Keratinocyte (primary cell): ENCODE measurements around the gene CELSR1. TPM values are rescaled to one million over a fixed set of nuclear protein-coding genes. Genes with fewer than 3 reads are reported as not detected.

Experiments used
- DNase-seq: peaks from one replicate; pipeline ENCODE4 v3.0.0-alpha.2; 2011; ENCODE audit warnings: low read depth, missing footprints, low spot score
- FAIRE-seq: peaks from 2 replicates; lab custom pipeline; 2011; peaks lifted over from hg19 to GRCh38; lab: Jason Lieb, UNC
- H2AFZ ChIP-seq: 2 replicates; pipeline ENCODE4 v1.6.0; 2012; ENCODE audit warnings: low read length, control low read depth, inconsistent platforms; ENCODE audit not compliant: control insufficient read depth
- H3K27ac ChIP-seq: 2 replicates; pipeline ENCODE4 v1.5.1; 2011; ENCODE audit warnings: low read length; ENCODE audit not compliant: control insufficient read depth, insufficient read depth
- H3K27me3 ChIP-seq: 3 replicates; pipeline ENCODE4 v1.6.0; 2011; ENCODE audit warnings: low read length; ENCODE audit not compliant: control insufficient read depth, insufficient read depth; ENCODE audit errors: extremely low read depth
- H3K36me3 ChIP-seq, 2 experiments: 2 replicates in 1 of 2; 3 replicates in 1 of 2; pipeline ENCODE4 v1.5.1; 2011; ENCODE audit warnings: low read length in 2 of 2, mild to moderate bottlenecking in 1 of 2; ENCODE audit not compliant: control insufficient read depth in 2 of 2, insufficient read depth in 2 of 2; ENCODE audit errors: extremely low read depth in 1 of 2
- H3K4me1 ChIP-seq: 3 replicates; pipeline ENCODE4 v1.5.1; 2011; ENCODE audit warnings: low read length; ENCODE audit not compliant: control insufficient read depth, insufficient read depth; ENCODE audit errors: extremely low read depth
- H3K4me2 ChIP-seq: 3 replicates; pipeline ENCODE4 v1.6.0; 2011; ENCODE audit warnings: low read depth, low read length; ENCODE audit not compliant: control insufficient read depth, insufficient read depth; ENCODE audit errors: extremely low read depth
- H3K4me3 ChIP-seq, 3 experiments: fragments of 200-600 bp in 1 of 3; sonication (generic) in 1 of 3; 2 replicates in 2 of 3; 3 replicates in 1 of 3; pipeline ENCODE4 v1.5.1; 2011 to 2016; ENCODE audit warnings: low read length in 3 of 3, mild to moderate bottlenecking in 3 of 3, control low read depth in 2 of 3, inconsistent platforms in 1 of 3, low read depth in 1 of 3, mixed read lengths in 1 of 3, mixed run types in 1 of 3, moderate library complexity in 1 of 3; ENCODE audit not compliant: control insufficient read depth in 2 of 3, insufficient read depth in 2 of 3; ENCODE audit errors: extremely low read depth in 1 of 3
- H3K79me2 ChIP-seq: 2 replicates; pipeline ENCODE4 v1.6.0; 2012; ENCODE audit warnings: low read length; ENCODE audit not compliant: control insufficient read depth, insufficient read depth
- H3K9ac ChIP-seq: 3 replicates; pipeline ENCODE4 v1.6.0; 2011; ENCODE audit warnings: low read length; ENCODE audit not compliant: control insufficient read depth, insufficient read depth; ENCODE audit errors: extremely low read depth
- H3K9me1 ChIP-seq: 3 replicates; pipeline ENCODE4 v1.6.0; 2011; ENCODE audit warnings: low read length; ENCODE audit not compliant: control insufficient read depth, insufficient read depth; ENCODE audit errors: extremely low read depth
- H3K9me3 ChIP-seq: 2 replicates; pipeline ENCODE4 v1.5.1; 2012; ENCODE audit warnings: low read depth, low read length; ENCODE audit not compliant: control insufficient read depth
- H4K20me1 ChIP-seq: 3 replicates; pipeline ENCODE4 v1.6.0; 2011; ENCODE audit warnings: low read length; ENCODE audit not compliant: control insufficient read depth, insufficient read depth; ENCODE audit errors: extremely low read depth
- EZH2 ChIP-seq: IDR thresholded peaks from one replicate; pipeline ENCODE4 v1.6.1; 2012; ENCODE audit warnings: inconsistent platforms, mild to moderate bottlenecking, low read length, moderate library complexity
- dilution Hi-C: fragments of 300-500 bp; cut with MboI; formaldehyde crosslinking; loops from one replicate; pipeline ENCODE4 v1.7.0; 2020; ENCODE audit warnings: low sequenced_read_pairs; ENCODE audit not compliant: extremely low pct_ligation_motif_present
- polyA plus RNA-seq, 5 experiments: library from polyadenylated mRNA; depleted of rRNA in 3 of 5; stranded (reverse) in 3 of 5; stranded (forward) in 1 of 5; unstranded in 1 of 5; fragments of >200 nt; gene quantifications; 1 replicate in 1 of 5; 2 replicates in 3 of 5; 3 replicates in 1 of 5; pipeline versions ENCODE4 v1.2.1 to v1.2.3, GENCODE V29; 2011 to 2012; ENCODE audit warnings: missing spikeins in 2 of 5, low read depth in 1 of 5, low replicate concordance in 1 of 5
- TF ChIP-seq, protein P1 (sequence below), 3 experiments: IDR thresholded peaks in 1 of 3; conservative IDR thresholded peaks in 1 of 3; optimal IDR thresholded peaks in 1 of 3; 2 replicates in 2 of 3; 3 replicates in 1 of 3; pipeline versions ENCODE3 to v1.5.1; 2011; ENCODE audit warnings: low read length in 3 of 3, mild to moderate bottlenecking in 3 of 3, moderate library complexity in 2 of 3, control low read depth in 1 of 3, inconsistent platforms in 1 of 3; ENCODE audit not compliant: insufficient read depth in 2 of 3; ENCODE audit errors: extremely low read depth in 1 of 3

Gene CELSR1
- polyA plus RNA-seq, 1 donor (not counting 4 experiments of a cell fraction or from before 2014, with no cell fraction given): 16.1 TPM

DNA sequence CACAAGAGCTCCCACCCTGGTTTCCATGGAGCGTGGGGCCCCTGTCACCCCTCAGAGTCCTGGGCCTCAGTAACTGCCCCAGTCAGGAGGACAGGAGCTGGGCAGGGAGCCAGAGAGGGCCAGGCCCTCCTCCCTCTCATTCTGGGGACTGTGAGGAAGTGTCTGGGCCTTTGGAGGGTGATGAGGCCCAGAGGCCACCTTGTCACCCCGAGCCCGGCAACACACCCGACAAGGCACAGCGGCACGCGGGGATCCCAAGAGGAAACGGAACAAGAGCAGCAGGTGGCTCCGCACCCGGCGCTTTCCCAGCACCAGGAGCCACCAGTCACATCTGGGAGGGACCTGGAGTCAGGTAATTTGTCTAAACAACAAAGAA, 72.1 kb downstream of the CELSR1 start:
- no peak for FAIRE-seq
- Histone ChIP-seq H3K79me2 (peaks cover 18% of the 10 kb centered on the region), H3K27ac (no peak overlapping the region), H3K27me3 (no peaks in the 10 kb centered on the region), H3K4me1 (peaks cover 20% of the 10 kb centered on the region), H3K9me1 (no peaks in the 10 kb centered on the region), H3K4me2 (no peak overlapping the region), H3K9me3 (no peaks in the 10 kb centered on the region), H3K4me3 (no peak overlapping the region), H4K20me1 (no peaks in the 10 kb centered on the region), H3K9ac (no peak overlapping the region), H2AFZ (no peak overlapping the region), H3K36me3 (peaks cover 5 to 16% of the 10 kb centered on the region in 2 experiments)
- DNase-seq: no peak
- dilution Hi-C loops: no loop called here
- TF ChIP-seq EZH2: no peak
- TF ChIP-seq, protein P1, sequence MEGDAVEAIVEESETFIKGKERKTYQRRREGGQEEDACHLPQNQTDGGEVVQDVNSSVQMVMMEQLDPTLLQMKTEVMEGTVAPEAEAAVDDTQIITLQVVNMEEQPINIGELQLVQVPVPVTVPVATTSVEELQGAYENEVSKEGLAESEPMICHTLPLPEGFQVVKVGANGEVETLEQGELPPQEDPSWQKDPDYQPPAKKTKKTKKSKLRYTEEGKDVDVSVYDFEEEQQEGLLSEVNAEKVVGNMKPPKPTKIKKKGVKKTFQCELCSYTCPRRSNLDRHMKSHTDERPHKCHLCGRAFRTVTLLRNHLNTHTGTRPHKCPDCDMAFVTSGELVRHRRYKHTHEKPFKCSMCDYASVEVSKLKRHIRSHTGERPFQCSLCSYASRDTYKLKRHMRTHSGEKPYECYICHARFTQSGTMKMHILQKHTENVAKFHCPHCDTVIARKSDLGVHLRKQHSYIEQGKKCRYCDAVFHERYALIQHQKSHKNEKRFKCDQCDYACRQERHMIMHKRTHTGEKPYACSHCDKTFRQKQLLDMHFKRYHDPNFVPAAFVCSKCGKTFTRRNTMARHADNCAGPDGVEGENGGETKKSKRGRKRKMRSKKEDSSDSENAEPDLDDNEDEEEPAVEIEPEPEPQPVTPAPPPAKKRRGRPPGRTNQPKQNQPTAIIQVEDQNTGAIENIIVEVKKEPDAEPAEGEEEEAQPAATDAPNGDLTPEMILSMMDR (optimal IDR thresholded peaks at IDR 0.05 in 1 of 3, IDR thresholded peaks at IDR 0.05 in 1 of 3, conservative IDR thresholded peaks at IDR 0.05 in 1 of 3; ENCODE audit: extremely low read depth in 1 of 3, insufficient read depth in 2 of 3, low read length in 3 of 3): no peak

DNA sequence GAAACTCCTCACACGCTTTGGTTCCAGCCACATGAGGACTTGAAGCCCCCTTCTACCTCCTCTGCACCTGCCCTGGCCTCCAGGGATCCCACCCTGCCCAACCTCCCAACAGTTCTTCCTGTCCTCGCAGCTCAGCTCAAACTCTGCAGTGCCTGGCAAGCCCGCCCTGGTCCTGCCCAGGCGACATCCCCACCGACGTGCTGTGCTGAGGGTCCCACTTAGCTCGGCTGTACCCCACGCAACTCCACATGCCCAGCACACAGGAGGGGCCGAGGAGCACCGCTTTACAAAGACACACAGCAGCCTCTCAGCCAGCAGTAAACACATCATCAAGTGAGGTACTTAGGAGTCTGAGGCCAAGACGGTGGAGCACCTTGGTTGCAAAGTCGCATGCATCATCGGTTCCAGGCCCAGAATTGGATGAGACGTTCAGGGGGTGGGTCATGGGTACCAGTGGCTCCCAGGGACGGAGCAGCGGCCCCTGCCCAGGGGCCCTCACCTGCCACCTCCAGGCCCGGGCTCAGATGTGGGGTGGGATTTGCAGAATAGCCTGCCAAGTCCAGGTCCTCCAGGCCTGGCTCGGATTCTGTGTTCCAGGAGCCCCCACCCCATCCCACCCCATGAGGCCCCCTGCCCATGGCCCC, 72.6 kb downstream of the CELSR1 start:
- dilution Hi-C loops: no loop called here
- no peak for FAIRE-seq
- no peak overlapping the region for H3K27ac ChIP-seq

More for the DNA sequence above, 72.6 kb downstream of the CELSR1 start:
- Histone ChIP-seq H3K4me2 (no peak overlapping the region), H4K20me1 (no peaks in the 10 kb centered on the region), H3K9ac (no peak overlapping the region), H3K4me3 (no peak overlapping the region), H3K9me3 (no peaks in the 10 kb centered on the region), H3K36me3 (peaks cover 5 to 16% of the 10 kb centered on the region in 2 experiments), H3K79me2 (peaks cover 18% of the 10 kb centered on the region), H3K27me3 (no peaks in the 10 kb centered on the region), H3K9me1 (no peaks in the 10 kb centered on the region), H3K4me1 (peaks cover 20% of the 10 kb centered on the region), H2AFZ (no peak overlapping the region)
- DNase-seq: no peak
- TF ChIP-seq EZH2: no peak
- TF ChIP-seq, protein P1 (optimal IDR thresholded peaks at IDR 0.05 in 1 of 3, IDR thresholded peaks at IDR 0.05 in 1 of 3, conservative IDR thresholded peaks at IDR 0.05 in 1 of 3; ENCODE audit: extremely low read depth in 1 of 3, insufficient read depth in 2 of 3, low read length in 3 of 3): no peak
